ENCODE measurements around the gene VAC14. TPM values are rescaled to one million over a fixed set of nuclear protein-coding genes. Genes with fewer than 3 reads are reported as not detected.

Gene VAC14
- total RNA-seq, 1 experiment from 2014 or later, result 49.9 TPM

DNA sequence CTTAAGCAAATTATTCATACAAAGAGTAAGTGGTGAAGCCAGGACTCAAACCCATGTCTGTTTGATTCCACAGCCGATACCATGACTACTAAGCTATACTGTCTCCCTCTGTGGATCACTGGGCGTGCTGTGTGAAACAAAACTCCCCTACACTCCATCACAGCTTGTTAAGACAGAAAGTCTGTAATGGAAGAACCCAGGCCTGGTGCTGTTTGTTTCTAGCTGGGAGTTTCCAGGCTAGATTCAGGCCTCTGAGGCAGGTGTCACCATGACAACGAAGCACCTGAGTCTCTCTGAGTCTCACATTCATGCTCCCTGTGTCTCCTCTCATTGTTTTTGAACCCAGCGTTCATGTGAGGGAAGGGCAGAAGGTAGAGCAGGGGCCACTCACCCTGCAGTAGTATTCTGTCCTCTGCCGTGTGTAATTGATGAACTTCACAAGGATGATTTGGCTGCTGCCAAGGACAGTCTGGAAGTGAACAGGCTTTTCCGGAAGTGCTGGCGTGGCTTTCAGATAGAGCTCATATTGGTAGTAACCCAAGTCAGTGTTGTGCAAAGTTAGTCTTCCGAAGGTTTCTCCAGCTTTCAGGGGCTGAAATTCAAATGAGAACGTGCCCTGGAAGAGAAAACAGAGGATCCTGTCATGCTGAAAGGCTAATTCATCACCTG lies 8.6 kb upstream of the VAC14 start:
- H2BK120ac ChIP-seq (ENCODE audit: low read depth, low read length, poor library complexity, severe bottlenecking), result no peak overlapping the region
- Mint-ChIP-seq H3K27me3 (ENCODE audit: low read depth) (peaks cover 44% of the 10 kb centered on the region), H3K4me3 (no peak overlapping the region), H3K4me1 (0 out of 4 replicates have a peak, but pooled peaks cover 0 to 3% of the 10 kb centered on the region in 2 experiments), H3K9me3 (no peaks in the 10 kb centered on the region), H3K27ac (0 out of 7 replicates have a peak overlapping the region, but pooled peaks of 1 of the 3 experiments have one; percentile 68), H3K36me3 (ENCODE audit: insufficient read depth in 1 of 3, low read depth in 3 of 3) (no peaks in the 10 kb centered on the region)
- DNase-seq, result peak; percentile 17
- H3K79me2 ChIP-seq (ENCODE audit: insufficient read depth, low read length), result no peaks in the 10 kb centered on the region
- WGBS (ENCODE audit: extremely low coverage, insufficient read length, low lambda C conversion rate), result no CpG with 5 or more reads among the region's 9 CpGs
- H4K8ac ChIP-seq (replicated peaks; ENCODE audit: insufficient read length, low read depth, low read length), result no peak overlapping the region
- H4K5ac ChIP-seq (ENCODE audit: insufficient read length, low read depth, low read length), result no peak overlapping the region
- no peak overlapping the region for H3K4me2 ChIP-seq (ENCODE audit: insufficient read depth, insufficient read length, low read length)
- H3K9me3 ChIP-seq (ENCODE audit: control insufficient read depth, low read depth, low read length), result no peaks in the 10 kb centered on the region
- H3T11ph ChIP-seq (ENCODE audit: low read length), result no peak overlapping the region
- H2BK15ac ChIP-seq (ENCODE audit: low read depth, low read length), result no peak overlapping the region
- H3K23me2 ChIP-seq (ENCODE audit: insufficient read length, low read depth, low read length, poor library complexity, severe bottlenecking), result no peaks in the 10 kb centered on the region
- no peak overlapping the region for H3K9ac ChIP-seq (ENCODE audit: extremely low read depth, insufficient read length, low read length)
- H2AFZ ChIP-seq (ENCODE audit: low read length), result no peak overlapping the region
- no peak overlapping the region for H3K27ac ChIP-seq (ENCODE audit: insufficient read length, low read depth, low read length)
- H3K27me3 ChIP-seq (ENCODE audit: insufficient read depth, low read length), result no peaks in the 10 kb centered on the region
- H3K18ac ChIP-seq (ENCODE audit: insufficient read length, low read depth, low read length), result no peak overlapping the region
- H3K4ac ChIP-seq (ENCODE audit: low read depth, low read length), result no peak overlapping the region
- no peak overlapping the region for H3K14ac ChIP-seq (ENCODE audit: insufficient read depth, low read length)
- H4K91ac ChIP-seq (ENCODE audit: insufficient read length, low read depth, low read length), result no peak overlapping the region
- TF ChIP-seq, protein P1, sequence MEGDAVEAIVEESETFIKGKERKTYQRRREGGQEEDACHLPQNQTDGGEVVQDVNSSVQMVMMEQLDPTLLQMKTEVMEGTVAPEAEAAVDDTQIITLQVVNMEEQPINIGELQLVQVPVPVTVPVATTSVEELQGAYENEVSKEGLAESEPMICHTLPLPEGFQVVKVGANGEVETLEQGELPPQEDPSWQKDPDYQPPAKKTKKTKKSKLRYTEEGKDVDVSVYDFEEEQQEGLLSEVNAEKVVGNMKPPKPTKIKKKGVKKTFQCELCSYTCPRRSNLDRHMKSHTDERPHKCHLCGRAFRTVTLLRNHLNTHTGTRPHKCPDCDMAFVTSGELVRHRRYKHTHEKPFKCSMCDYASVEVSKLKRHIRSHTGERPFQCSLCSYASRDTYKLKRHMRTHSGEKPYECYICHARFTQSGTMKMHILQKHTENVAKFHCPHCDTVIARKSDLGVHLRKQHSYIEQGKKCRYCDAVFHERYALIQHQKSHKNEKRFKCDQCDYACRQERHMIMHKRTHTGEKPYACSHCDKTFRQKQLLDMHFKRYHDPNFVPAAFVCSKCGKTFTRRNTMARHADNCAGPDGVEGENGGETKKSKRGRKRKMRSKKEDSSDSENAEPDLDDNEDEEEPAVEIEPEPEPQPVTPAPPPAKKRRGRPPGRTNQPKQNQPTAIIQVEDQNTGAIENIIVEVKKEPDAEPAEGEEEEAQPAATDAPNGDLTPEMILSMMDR (conservative IDR thresholded peaks at IDR 0.05), result no peak
- no peaks in the 10 kb centered on the region for H3K4me1 ChIP-seq (ENCODE audit: insufficient read depth, low read length)
- no peak overlapping the region for H2BK20ac ChIP-seq (ENCODE audit: low read depth, low read length, poor library complexity, severe bottlenecking)
- H3K56ac ChIP-seq (ENCODE audit: insufficient read length, low read depth, low read length), result no peak overlapping the region
- no peaks in the 10 kb centered on the region for H3K79me1 ChIP-seq (ENCODE audit: insufficient read depth, low read depth, low read length, poor library complexity, severe bottlenecking)
- H3K23ac ChIP-seq (ENCODE audit: insufficient read length, low read depth, low read length), result no peak overlapping the region
- H4K20me1 ChIP-seq (ENCODE audit: control insufficient read depth, insufficient read depth, insufficient read length), result no peaks in the 10 kb centered on the region
- no peak overlapping the region for H2BK5ac ChIP-seq (ENCODE audit: insufficient read length, low read length)
- H2BK12ac ChIP-seq (ENCODE audit: insufficient read length, low read depth, low read length), result no peak overlapping the region
- no peak overlapping the region for H2AK5ac ChIP-seq (ENCODE audit: insufficient read length, low read length)
